GM21717 (cell line): Measurements from ENCODE around the gene TMBIM6.
"Not testable (repeated sequence)": the region's sequence is repeated elsewhere in the genome, so short reads cannot be mapped to it uniquely, and the experiment has no call there.

Experiments
- ATAC-seq: cut with Tn5 transposase; IDR thresholded peaks from one replicate; pipeline ENCODE4 v1.9.1; 2021; ENCODE audit warnings: mild to moderate bottlenecking, moderate library complexity; ENCODE audit not compliant: unreplicated experiment

TMBIM6 gene, protein sequence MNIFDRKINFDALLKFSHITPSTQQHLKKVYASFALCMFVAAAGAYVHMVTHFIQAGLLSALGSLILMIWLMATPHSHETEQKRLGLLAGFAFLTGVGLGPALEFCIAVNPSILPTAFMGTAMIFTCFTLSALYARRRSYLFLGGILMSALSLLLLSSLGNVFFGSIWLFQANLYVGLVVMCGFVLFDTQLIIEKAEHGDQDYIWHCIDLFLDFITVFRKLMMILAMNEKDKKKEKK

DNA sequence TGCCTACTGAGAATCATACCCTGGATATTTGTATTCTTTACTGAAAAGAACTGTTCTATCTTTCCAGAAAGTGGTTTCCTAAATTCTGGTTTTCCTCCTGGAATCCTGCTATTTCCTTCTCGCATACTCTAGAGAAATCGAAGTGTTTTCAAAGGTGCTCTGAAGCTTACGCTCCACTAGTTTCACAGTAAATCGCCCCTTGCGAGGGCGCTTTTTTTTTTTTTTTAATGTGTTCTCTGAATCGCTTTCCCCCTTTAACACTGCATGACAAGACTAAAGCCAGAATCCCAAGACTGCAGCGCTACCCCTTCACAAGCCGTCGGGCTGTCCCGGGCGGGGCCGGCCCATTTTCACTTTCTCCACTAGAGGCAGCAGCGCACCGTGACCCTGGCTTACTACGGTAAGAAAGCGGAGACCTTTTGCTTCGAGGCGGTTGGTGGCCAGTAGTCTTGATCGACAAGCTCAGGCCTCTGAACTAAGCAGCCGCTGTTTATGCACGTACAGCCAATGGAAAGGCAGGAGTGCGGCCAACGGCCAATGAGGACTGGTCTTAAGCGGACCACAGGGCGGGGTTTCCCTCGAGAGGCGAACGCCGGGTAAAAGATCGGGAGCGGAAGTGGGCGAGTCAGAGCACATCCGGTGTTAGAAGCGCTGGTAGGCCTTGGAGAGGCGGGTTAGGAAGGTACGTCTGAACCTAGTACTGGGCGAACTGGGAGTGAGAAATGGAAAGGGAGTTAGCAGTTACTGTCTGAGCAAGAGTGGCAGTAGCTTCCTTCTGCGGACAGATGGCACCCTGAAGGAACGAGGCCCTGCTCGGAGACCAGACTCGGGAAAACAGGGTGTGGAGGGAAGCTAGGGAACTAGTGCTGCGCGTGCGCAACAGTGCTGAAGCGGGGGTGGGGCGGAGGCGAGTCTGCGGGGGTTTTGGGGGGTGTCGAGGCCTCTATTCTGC, at the start of gene TMBIM6:
Gene TMBIM6, plus strand, starts transcription at position 628 of the 952 bp plus-strand sequence. CDS start 10,937 bp downstream, outside the sequence.
- ATAC-seq = peak; percentile 94

DNA sequence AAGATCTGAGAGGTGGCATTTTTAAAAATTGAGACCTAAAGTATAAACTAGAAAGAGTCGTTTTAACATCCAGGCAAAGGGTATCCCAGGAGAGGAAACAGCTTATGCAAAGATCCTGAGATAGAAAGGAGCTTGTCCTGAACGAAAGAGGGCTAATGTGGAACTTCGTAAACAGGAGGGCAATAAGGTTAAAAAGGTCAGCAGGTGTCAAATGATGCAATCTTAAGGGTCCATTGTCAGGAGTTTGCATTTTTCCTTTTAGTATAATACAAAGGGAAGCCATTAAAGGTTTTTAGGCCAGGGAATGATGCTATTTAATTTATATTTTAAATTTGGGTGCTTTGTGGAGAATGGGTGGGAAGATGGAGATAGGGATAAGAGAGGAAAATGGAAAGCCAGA, 48.5 kb upstream of the TMBIM6 start:
- ATAC-seq = no peak

DNA sequence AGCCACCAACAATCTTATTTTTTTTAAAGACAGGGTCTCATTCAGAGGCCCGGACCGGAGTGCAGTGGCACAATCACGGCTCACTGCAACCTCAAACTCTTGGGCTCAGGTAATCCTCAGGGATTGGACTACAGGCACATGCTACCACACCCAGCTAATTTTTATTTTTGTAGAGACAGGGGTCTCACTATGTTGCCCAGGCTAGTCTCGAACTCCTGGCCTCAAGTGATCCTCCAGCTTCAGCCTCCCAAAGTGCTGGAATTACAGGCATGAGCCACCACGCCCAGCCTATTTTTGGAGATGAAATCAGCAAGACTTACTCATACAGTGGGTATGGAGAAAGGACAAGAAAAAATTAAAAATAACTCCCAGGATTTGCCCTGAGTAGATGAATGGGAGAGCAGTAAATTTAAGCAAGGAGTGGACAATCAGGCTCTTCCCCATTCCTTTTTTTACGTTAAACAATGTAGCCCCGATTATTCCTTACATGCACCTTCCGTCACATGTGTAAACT, 47.4 kb upstream of the TMBIM6 start:
- ATAC-seq = no peak

DNA sequence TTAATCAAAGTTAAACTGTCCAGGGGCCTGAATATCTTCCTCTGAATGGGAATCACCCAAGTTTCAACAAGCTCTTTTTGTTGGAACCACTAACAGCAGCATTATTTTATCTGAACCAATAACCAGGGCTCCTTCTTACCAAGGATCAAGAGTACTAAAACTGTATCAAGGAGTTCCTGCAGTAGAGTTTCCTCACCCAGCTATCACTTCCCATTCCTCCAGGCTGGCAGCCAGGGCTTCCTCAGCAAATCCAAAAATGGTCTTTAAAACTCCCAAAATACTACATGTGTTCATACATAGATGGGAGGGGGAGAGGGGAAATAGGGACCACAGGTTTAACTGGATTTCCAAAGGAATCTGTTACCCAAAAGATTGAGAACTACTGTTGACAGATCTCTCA, 44.6 kb upstream of the TMBIM6 start:
- no peak for ATAC-seq

DNA sequence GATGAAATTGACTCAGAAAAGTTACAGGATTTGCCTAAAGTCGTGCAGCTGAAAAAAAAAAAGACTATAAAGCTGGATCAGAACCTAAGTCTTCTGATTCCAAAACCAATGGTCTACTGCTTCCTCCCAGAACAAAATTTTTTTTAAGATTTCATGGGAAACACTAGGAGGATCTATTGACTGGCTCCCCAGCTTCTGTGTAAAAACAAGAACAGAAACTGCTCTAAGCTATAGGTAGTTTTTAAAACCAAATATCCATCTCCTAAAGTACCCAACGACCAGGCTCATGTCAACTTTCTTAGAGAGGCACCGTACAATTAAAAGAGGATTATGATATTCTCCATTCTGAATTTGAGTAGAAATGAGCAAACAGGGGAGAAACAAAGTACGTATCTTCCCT, 43.5 kb upstream of the TMBIM6 start:
- no peak for ATAC-seq

DNA sequence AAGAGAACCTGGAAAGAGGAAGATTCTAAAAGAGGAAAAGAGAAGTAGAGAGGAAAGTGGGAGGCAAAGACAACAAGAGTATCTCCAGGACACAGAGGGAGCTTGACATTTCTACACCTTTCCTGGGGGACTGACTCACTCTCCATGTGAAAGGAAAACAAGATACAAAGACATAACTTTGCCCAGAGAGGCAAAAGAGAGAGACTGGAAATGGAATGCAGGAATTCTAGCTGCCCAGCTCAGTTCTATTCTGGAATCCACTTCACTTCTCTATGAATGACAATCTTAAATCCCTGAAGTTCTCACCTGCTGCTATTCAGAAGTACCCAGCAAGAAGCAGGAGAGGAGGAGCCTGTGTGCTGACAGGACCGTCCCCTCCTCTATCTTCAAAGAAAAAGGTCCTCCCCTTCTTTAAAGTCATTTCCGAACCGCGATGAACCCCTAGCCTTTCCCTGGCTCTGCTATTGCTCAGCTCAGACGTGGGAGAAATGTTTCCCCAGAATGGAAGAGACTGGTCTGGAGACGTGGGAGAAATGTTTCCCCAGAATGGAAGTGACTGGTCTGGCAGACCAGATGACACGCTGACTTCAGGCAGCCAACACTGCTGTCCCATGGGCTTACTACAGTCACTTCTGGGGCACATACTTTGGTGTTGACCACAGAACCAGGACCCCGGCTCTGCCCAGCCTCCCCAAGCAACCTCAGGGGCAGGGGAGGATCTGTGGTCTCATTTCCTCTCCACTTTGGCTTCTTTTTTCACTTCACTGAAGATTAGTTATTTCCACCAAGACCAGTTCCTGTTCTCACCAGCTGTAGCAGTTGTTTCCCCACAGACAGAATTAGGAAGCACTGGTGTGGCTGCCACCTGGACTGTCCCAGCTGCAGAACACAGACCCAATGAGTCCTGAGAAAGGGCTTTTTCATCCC, 42.5 kb upstream of the TMBIM6 start:
- ATAC-seq = peak; percentile 68

DNA sequence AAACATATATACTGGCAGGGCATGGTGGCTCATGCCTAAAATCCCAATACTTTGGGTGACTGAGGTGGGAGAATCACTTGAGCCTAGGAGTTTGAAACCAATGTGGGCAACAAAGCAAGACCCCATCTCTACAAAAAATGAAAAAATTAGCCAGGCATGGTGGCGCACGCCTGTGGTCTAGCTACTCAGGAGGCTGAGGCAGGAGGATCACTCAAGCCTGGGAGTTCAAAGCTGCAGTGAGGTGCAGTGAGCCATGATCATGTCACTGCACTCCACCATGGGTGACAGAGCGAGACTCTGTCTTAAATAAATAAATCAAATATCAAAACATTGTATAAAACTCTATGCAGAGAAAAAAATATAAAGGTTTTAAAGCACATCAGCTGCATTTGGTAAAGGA, 39.3 kb upstream of the TMBIM6 start:
- no peak for ATAC-seq

DNA sequence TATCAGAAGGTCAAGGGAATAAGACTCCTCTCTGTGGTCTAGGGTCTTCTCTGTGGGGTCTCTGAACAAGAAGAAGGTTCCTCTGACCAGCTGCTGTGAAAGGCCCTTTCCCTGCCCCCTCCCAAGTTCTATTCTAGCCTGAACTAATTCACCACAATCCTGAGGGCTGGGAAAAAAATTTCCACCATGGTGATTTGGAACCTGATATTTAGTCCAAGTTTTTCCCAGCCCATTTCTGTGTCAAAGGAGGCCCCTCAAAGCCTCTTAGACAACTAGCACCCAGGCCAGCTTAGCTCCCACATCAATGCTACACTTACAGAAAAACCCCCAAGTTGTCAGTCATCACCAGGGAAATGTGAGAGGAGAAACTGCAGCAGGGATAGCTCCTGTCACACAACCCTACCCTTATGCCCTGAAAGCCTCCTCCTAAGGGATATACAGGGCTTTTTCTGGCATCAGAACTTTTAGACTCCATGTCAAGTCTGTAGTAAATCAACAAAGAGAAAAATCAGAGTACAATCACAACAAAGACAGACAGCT, 38.6 kb upstream of the TMBIM6 start:
- no peak for ATAC-seq

DNA sequence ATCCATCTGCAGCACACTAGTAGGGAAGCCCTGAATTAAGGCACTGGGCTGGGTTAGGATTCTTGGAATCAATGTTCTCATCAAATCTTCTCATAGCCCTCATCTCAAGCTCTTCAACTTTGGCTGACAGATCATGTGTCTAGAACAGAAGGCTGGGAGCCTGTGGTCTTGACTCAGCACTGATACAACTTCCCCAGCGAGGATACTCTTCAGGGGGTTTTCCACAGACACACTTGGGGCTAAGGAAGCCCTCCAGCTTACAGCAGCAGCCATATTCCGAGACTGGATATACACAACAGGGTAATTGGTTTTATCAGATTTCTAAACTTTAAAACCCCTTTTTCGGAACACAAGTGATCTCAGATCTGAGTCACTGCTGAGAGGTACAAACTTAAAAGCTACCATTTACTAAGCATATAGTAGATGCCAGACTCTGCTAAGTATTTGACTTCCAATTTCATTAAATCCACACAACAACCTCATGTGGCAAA, 37.7 kb upstream of the TMBIM6 start:
- ATAC-seq = no peak

DNA sequence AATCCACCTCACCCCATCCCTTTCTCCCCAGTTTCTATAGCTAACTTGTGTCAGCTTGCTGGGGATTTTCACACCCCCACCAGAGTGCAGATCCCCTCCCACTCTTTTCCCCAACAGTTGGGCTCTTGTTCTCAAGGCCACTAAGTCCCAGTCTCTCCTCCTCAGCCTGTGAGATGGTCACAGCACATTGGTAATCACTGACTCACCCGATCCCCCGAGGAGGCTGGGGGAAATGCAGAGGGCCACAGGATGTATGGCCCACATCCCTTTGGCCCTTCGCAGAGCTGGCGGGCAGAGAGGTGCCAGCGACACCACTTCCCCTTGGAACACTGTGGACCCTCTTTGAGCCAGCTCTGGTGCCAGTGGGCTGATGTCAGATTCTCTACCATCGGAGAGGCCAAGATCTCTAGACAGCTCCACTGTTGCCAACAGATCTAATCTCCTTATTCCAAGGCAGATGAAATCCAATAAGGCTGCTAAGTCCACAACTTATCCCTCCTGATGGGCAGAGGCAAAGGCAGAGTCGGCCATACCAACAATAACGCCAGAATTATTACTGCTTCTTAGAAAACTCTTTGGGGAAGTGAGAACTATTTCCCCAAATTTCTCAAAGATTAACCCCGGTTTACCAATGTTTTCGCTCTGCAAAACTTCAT, 35.8 kb upstream of the TMBIM6 start:
- no peak for ATAC-seq

DNA sequence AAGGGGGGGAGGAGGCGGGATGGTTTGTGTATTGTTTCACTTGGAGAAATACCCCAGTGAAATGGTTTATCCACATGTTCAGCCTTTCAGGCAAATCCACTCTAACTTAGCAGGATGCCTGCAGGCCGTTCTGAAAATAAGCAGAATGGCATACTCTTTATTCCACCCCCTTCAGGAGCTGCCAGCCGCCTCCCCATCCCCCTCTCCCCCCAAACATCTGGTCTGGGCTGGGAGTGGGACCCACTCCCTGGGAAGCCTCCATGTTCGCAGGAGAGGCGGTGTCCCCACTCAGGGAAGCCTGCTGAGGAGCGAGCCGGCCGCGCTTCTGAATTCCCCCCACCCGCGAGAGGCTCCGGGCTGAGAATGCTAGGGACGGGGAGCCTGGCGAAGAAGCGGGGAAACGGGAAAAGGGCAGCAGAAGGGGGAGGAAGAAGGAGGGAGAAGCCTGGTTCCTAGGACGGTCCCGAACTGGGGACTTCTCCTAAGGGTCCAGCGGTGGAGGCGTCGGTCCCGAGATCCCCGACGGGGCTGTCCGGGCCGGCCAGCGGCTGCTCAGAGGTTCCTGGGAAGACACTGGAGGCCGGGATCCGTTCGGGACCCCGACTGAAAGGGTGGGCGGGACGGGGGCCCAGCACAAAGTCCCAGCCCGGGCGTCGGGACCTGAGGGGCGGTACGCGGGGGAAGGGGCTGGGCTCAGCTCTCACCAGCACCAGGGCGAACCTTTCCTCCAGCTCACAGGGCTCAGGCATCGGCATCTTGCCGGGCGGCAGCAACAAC, 34.8 kb upstream of the TMBIM6 start:
- ATAC-seq = peak; percentile 4

DNA sequence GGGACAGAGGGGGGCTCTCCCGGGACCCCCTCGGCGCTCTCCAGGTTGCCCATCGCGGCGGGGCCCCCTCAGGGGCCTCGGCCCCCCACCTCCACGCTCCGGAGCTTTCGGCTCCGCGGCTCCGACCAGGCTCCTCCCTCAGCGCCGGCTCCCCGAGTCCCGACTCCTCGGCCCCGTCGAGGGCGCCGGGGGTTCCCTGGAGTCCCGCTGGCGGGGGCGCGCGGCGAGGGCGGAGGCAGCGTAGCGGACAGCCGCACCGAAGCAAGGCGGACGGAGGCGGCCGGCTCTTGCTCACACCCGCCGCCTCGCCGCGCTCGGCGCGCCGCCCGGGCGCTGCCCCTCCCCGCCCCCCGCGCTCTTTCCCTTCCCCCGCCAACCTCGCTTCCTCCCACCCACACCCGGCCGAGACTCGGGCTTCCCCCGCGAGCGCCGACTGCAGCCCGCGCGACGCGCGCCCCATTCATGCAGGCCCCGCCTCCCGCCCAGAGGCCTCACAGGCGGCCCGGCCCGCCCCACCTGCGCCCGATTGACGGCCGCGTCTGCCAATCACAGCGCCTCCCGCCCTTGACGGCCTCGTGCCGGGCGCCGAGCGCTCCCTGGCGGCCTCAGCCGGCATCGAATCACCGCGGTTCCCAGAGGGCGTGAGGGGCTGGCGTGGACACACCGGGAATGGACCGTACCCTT, 34.1 kb upstream of the TMBIM6 start, which contains the start of gene FMNL3:
Gene FMNL3, minus strand, starts transcription at position 278 of the 684 bp plus-strand sequence. Its CDS starts 225 bp downstream, at position 53.
- ATAC-seq = peak; percentile 59

DNA sequence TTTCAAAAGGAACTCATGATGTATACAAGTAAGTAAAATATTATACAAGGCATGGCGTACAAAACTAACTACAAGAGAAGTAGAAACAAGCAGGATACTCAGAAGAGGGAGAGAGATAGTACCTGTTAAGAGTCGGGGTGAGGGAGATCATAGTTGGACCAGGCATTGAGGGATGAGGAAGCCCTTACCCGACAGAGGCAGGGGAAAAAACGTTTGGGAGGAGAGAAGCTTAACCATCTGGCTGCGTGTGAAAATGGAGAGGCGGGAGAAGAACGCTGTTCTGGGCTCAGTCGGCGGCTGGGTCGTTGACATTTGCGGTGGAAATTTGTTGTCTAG, 33.6 kb upstream of the TMBIM6 start:
- ATAC-seq = no peak

DNA sequence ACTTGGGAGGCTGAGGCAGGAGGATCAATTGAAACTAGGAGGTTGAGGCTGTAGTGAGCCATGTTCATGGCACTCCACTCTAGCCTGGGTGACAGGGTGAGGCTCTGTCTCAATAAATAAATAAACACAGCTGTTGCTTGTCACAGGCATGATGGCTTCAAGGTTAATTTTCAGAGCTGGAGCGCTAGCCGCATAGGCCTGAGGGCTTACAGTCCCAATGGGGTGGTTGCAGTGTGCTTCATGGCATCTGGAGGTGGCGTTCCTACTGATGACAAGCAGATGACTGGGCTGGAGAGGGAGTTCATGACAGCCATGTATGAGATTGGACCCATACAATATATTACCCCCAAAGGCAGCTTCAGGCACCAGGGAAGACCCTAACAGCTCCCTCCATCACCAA, 32.5 kb upstream of the TMBIM6 start:
- no peak for ATAC-seq

DNA sequence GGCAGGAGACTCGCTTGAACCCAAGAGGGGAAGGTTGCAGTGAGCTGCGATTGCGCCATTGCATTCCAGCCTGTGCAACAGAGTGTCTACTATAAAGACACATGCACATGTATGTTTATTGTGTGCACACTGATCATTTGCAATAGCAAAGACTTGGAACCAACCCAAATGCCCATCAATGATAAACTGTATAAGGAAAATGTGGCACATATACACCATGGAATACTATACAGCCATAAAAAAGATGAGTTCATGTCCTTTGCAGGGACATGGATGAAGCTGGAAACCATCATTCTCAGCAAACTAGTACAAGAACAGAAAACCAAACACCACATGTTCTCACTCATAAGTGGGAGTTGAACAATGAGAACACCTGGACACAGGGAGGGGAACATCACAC, 27.4 kb upstream of the TMBIM6 start:
- not testable (repeated sequence) for ATAC-seq

DNA sequence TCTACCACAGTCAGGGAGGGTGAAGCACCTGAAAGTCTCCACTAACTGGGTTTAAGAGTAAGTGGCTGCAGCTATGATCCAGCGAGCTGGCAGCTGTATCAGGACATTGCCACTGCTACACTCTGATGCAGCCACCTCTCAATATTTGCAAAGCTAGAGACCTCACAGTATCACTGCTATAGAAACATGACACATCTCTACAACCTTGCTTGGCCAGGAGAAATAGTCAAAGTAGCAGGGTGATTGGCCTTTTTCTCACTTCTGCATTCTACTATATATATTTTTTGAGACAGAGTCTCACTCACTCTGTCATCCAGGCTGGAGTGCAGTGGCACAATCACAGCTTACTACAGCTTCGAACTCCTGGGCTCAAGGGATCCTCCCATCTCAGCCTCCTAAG, 24.8 kb upstream of the TMBIM6 start:
- ATAC-seq = no peak

DNA sequence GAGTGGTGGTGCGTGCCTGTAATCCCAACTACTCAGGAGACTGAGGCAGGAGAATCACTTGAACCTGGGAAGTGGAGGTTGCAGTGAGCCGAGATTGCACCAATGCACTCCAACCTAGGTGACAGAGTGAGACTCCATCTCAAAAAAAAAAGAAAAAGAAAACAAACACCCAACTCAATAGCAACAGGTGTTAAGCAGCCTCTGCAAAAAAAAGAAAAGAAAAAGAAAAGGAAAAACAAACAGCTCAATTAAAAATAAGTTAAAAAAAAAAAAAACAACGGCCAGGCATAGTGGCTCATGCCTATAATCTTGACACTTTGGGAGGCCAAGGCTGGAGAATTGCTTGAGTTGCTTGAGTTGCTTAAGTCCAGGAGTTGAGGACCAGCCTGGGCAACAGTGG, 23.6 kb upstream of the TMBIM6 start:
- ATAC-seq = not testable (repeated sequence)

DNA sequence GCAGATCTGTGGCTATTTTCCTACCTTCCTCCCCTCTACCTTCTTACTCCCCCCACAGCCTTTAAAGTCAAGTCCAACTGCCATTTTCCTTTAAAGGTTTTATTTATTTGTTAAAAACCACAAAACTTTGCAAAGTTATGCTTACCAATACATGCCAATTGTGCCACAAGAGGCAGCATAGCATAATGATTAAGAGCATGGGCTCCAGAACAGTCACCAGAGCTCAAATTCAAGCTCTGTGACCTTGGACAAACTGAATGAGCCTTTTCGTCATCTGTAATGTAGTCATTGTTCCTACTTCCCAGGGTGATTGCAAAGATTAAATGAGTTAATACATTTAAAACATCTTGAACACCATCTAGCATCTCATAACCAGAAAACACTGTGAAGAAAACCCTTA, 21.1 kb upstream of the TMBIM6 start:
- no peak for ATAC-seq

DNA sequence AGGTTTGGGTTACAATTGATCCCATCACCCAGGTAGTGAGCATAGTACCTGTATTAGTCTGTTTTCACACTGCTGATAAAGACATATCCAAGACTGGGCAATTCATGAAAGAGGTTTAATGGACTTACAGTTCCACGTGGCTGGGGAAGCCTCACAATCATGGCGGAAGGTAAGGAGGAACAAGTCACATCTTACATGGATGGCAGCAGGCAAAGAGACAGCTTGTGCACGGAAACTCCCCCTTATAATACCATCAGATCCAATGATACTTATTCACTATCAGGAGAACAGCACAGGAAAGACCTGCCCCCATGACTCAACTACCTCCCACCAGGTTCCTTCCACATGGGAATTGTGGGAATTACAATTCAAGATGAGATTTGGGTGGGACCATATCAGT, 20.0 kb upstream of the TMBIM6 start:
- ATAC-seq = not testable (repeated sequence)
